DLD1 (cell line): Measurements from ENCODE around the gene WDR18.

Source experiments
- in situ Hi-C: cut with HindIII; loops from 2 replicates; pipeline ENCODE4 v1.10.0; 2017; ENCODE audit warnings: low sequenced_read_pairs

WDR18 gene

GRCh38 chr19:984165-984967, at the start of gene WDR18:
Gene WDR18, plus strand, starts transcription at chr19:984345. Its CDS starts 9 bp downstream, at chr19:984354.
- in situ Hi-C loops = no loop called here

GRCh38 chr19:934865-935479, 49.2 kb upstream of the WDR18 start:
- in situ Hi-C loops = no loop called here

GRCh38 chr19:936175-936546, 48.0 kb upstream of the WDR18 start:
- in situ Hi-C loops = no loop called here

GRCh38 chr19:937259-937694, 46.9 kb upstream of the WDR18 start:
- in situ Hi-C loops = no loop called here

- in situ Hi-C loops = no loop called here
Measured at GRCh38 chr19:938233-938923, 45.8 kb upstream of the WDR18 start.

- in situ Hi-C loops = no loop called here
Measured at GRCh38 chr19:939439-939838, 44.7 kb upstream of the WDR18 start.

- in situ Hi-C loops = no loop called here
Measured at GRCh38 chr19:939922-940321, 44.2 kb upstream of the WDR18 start.

- in situ Hi-C loops = no loop called here
Measured at GRCh38 chr19:940591-941291, 43.4 kb upstream of the WDR18 start.

- in situ Hi-C loops = no loop called here
Measured at GRCh38 chr19:941292-942132, 42.6 kb upstream of the WDR18 start.

GRCh38 chr19:942133-942645, 42.0 kb upstream of the WDR18 start:
- in situ Hi-C loops = no loop called here

- in situ Hi-C loops = no loop called here
Measured at GRCh38 chr19:943551-944170, 40.5 kb upstream of the WDR18 start.

- in situ Hi-C loops = no loop called here
Measured at GRCh38 chr19:944171-944567, 40.0 kb upstream of the WDR18 start.

GRCh38 chr19:944663-945241, 39.4 kb upstream of the WDR18 start:
- in situ Hi-C loops = no loop called here

- in situ Hi-C loops = no loop called here
Measured at GRCh38 chr19:945401-946252, 38.5 kb upstream of the WDR18 start.

- in situ Hi-C loops = no loop called here
Measured at GRCh38 chr19:947090-947706, 36.9 kb upstream of the WDR18 start.

- in situ Hi-C loops = no loop called here
Measured at GRCh38 chr19:947707-948539, 36.2 kb upstream of the WDR18 start.

- in situ Hi-C loops = no loop called here
Measured at GRCh38 chr19:948842-949496, 35.2 kb upstream of the WDR18 start.
